GM18498 (cell line): ENCODE results near the gene MCTP2.
A peak's percentile ranks its signal among the peaks of the same experiment; 100 is the strongest.

Experiments
- ATAC-seq: cut with Tn5 transposase; IDR thresholded peaks from one replicate; pipeline ENCODE4 v1.9.1; 2021; ENCODE audit warnings: mild to moderate bottlenecking, moderate library complexity; ENCODE audit not compliant: unreplicated experiment

Gene MCTP2

DNA sequence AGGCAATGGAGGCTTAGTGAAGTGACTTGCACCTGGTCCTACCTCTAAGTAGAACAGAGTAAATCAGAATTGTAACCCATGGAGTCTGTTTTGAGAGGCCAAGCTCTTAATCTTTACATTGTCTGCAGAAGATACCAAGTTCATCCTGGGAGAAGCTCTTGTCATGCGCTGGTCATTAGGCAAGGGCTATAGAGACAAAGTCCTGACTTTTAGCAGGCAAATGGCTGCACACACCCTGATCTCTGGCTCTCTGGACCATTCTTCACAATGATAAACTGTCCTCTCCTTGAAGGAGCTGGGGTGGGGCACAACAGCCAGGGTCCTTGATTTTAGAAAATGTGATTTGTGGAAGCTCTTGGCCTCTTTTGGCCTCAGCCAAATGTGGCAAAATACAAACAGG, 65.4 kb downstream of the MCTP2 start:
- no peak for ATAC-seq

GRCh38 chr15:94297558-94297957, 66.2 kb downstream of the MCTP2 start:
- ATAC-seq, result peak; percentile 83

GRCh38 chr15:94298364-94298763, 67.0 kb downstream of the MCTP2 start:
- peak; percentile 8 for ATAC-seq

GRCh38 chr15:94300612-94301011, 69.3 kb downstream of the MCTP2 start:
- no peak for ATAC-seq

- peak; percentile 57 for ATAC-seq
Measured at GRCh38 chr15:94305133-94305532, 73.8 kb downstream of the MCTP2 start.

- peak; percentile 88 for ATAC-seq
Measured at GRCh38 chr15:94306700-94307650, 75.6 kb downstream of the MCTP2 start.

DNA sequence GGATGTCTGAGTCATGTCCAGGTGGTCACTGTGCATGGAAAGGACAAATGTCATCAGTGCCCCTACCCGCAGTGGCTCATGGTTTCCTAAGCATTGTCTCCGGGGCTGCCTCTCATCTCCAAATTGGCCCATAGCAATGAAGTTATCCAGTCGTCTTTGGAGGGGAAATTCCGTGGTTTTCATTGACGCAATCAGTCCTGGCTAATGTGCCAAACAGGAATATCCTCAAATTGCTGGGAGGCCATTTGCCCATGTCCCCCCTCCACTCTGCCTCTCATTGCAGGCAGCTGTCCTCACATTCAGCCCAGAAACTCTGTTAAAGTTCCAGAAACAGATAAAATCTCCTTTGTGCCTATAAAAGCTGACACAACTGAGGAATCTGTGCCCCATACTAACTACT, 81.6 kb downstream of the MCTP2 start:
- no peak for ATAC-seq

- no peak for ATAC-seq
Measured at GRCh38 chr15:94314639-94315038, 83.3 kb downstream of the MCTP2 start.

DNA sequence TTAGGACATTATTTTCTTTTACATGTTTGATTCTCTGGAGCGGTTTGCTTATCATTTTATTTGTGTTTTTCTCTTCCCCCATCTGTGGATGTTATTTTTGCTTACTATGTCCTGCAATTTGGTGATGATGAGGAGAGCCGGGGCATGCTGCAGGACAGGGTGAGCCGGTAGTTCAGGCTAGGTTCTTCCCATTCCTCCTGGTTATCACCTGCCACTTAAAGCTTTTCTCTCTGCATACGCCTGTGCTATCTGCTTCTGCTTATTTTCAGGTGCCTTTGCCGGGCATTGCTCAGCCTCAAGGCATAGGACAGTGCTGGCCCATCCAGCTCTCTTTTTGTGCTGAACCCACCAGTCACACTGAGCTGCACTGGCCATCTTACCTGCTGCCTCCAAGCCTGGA, 85.8 kb downstream of the MCTP2 start:
- no peak for ATAC-seq

- no peak for ATAC-seq
Measured at GRCh38 chr15:94322141-94322540, 90.8 kb downstream of the MCTP2 start.

DNA sequence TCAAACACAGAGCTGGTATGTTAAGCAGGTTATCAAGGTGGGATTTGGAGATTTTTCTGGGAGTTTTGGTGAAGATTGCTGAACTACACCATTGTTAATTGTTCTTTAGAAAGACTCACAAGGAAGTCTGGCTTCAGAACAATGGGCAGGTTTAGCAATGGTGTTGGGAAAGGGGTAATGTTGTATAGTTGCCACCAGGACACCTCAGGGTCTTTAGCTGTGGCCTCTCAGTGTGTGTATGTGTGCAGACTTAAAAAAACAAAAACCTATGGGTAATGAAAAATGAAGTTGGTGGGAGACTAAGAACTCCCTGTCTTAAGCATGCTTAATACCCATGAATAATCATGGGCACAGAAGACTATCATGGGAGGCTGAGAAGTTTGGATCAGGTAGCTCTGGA, 91.7 kb downstream of the MCTP2 start:
- no peak for ATAC-seq

DNA sequence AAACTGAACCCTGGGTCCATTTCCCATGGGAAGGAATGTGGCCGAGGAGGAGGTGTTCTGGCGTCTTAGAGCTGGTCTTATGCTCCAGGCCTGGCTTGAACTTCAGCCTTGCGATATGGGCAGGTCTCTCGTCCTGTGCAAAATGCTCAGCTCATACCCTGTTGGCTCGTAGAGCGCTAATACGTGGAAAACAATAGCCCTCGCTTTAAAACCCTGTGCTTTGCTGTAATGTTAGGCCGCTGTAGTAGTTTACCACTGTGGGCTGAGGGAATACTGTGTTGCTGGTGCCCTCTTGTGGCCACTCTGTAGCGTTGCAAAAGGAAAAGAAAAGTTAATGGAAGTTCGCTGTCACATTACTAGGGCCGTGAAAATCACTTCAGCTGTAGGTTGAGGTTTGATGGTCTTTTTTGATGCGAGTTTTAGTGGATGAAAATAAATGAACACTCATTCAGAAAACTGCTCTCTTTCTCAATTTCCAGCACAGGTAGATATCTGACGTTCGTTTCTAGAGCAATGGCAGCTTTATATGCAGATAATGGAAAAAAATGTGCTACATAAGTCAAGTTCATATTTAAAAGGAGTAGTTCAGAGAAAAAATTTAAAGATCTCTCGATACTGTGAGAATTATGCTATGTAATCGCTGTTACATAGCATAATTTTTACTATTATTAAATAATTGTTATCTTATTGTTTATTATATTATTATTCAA, 92.9 kb downstream of the MCTP2 start:
- peak; percentile 80 for ATAC-seq

- no peak for ATAC-seq
Measured at GRCh38 chr15:94324835-94325767, 93.7 kb downstream of the MCTP2 start.

DNA sequence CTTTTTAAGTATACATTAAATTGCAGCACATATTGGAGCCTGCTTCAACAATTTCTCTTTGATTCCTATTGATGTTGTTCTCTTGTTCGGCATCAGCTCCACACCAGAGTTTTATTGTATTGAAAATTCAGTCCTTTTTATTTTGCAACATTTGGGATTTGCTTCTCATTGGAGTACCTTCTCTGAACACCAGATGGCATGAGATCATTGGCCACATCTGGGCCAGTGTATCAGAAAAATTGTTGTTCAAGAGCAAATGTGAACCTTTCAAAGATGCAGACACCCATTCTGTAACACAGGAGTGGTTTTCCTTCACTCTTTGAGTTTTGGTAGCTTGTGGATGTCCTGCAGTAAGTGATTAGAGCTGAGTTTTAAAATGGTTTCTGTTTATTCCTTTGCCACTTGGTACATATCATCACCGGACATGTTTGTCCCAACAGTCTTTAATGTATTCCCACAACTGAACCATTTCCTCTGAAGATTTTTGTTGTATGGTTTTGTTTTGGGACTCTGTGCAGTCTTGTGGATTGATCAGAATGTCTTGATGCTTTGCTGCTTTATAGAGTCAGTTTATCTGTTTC, 96.1 kb downstream of the MCTP2 start:
- no peak for ATAC-seq

- ATAC-seq, result no peak
Measured at GRCh38 chr15:94331731-94332130, 100.4 kb downstream of the MCTP2 start.

DNA sequence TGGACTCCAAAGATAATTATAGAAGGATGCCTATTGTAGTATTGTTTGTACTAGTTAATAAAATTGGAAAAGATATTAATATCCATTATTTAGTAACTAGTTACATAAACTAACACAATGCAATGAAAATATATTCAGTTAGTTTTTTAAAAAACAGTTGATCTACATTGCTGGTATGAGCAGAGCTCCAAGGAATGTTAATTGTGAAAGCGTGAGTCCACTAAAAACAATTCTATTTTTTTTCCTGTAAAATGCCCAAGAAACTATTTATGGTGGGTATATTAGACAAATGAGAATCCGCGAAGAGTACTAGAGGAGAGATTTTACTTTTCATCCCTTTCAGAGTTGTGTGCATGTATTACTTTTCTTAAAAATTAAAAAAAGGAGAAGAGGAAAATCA, 104.3 kb downstream of the MCTP2 start:
- no peak for ATAC-seq

- no peak for ATAC-seq
Measured at GRCh38 chr15:94336817-94337467, 105.6 kb downstream of the MCTP2 start.

DNA sequence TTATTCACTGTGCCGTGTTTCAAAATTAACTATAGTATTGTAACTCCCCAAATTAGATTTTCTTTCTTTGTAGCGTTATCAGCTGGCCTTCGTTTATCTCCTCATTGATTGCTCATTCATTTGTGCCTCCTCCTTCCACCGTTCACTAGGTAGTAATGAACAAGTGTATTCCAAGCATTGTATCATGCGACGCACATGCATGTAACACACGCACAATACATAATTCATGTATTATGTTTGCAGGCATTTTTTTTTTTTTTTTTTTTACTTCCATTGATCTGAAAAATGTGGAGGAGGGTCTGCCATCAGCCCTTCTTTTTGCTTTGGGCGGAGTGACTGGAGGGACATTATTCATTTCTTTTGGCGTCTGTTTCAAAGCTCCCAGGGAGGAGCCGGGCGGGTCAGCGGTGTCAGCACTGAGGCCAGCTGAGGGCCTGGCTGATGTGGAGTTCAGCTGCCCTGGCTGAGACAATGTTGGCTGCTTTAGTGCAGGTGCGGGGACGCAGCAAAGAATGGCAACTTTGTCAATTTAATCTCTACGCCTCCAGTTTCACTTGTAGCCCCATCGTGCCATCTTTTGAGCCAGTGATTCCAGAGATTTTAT, 107.0 kb downstream of the MCTP2 start:
- ATAC-seq, result no peak

DNA sequence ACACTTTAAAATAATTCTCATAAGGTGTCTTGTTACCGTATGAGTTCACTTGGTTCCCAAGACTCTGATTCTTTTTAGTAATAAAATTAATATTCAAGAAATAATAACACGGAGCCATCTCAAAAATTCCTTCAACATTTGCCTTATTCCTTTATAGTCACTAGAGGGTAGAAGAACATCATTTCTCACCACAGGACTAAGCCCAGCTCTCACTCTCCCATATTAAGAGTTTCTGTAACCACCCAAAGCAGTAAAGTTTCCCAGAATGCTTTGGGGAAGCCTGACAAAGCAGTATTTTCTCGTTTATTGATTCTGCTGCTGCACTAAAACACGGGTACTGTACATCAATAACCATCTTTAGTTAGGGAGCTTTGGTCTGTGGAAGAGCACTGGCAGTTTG, 114.9 kb downstream of the MCTP2 start:
- no peak for ATAC-seq

DNA sequence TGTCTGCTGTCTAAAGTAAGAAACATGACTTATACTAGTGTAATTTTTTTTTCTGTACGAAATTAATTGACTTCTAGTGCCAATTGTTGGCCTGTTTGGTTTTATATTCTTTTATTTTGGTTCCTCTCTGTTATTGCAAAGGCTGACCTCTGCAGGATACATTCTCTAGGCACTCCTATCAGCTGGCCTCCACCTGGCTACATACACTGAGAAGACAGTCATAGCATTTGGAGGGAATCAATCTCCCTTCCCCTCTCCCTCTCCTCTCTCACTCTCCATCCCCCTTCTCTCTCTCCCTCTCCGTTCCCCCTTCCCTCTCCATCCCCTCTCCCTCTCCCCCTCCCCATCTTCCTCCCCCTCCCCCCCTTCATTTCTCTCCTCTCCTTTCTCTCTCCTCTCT, 116.7 kb downstream of the MCTP2 start:
- no peak for ATAC-seq
